DOHH2 (cell line): ENCODE results near the gene DOK6.
"Not testable (repeated sequence)": the region's sequence is repeated elsewhere in the genome, so short reads cannot be mapped to it uniquely, and the experiment has no call there.

Experiments
- H3F3A ChIP-seq: fragments of 200-600 bp; sonication (generic), shearing (Covaris generic); 2 replicates; pipeline ENCODE4 v1.6.0; 2016; ENCODE audit warnings: antibody characterized with exemption, mild to moderate bottlenecking; ENCODE audit not compliant: control insufficient read depth, insufficient read depth
- H3K27ac ChIP-seq: fragments of 200-600 bp; sonication (generic); 2 replicates; pipeline ENCODE4 v1.5.1; 2014; ENCODE audit warnings: low read depth, mild to moderate bottlenecking, low read length, moderate library complexity
- H3K27me3 ChIP-seq: fragments of 200-600 bp; sonication (generic); 2 replicates; pipeline ENCODE4 v1.6.1; 2014; ENCODE audit warnings: mild to moderate bottlenecking, low read length, mixed read lengths; ENCODE audit not compliant: control insufficient read depth
- H3K36me3 ChIP-seq: fragments of 200-600 bp; sonication (generic); 2 replicates; pipeline ENCODE4 v1.6.1; 2014; ENCODE audit warnings: mild to moderate bottlenecking, low read length, moderate library complexity, mixed read lengths; ENCODE audit not compliant: control insufficient read depth
- H3K4me1 ChIP-seq: fragments of 200-600 bp; sonication (generic); 2 replicates; pipeline ENCODE4 v1.6.1; 2014; ENCODE audit warnings: mild to moderate bottlenecking, low read length, mixed read lengths; ENCODE audit not compliant: control insufficient read depth
- H3K4me2 ChIP-seq: fragments of 200-600 bp; sonication (generic); 2 replicates; pipeline ENCODE4 v1.6.0; 2014; ENCODE audit warnings: mild to moderate bottlenecking, low read length, moderate library complexity
- H3K4me3 ChIP-seq: fragments of 200-600 bp; sonication (generic); 2 replicates; pipeline ENCODE4 v1.5.1; 2014; ENCODE audit warnings: mild to moderate bottlenecking, low read length, mixed read lengths
- H3K79me2 ChIP-seq: fragments of 200-600 bp; sonication (generic); 2 replicates; pipeline ENCODE4 v1.6.1; 2014; ENCODE audit warnings: mild to moderate bottlenecking, low read length, mixed read lengths; ENCODE audit not compliant: control insufficient read depth
- H3K9me2 ChIP-seq: fragments of 200-600 bp; sonication (generic); replicated peaks from 2 replicates; pipeline ENCODE4 v1.6.1; 2014; ENCODE audit warnings: mild to moderate bottlenecking, low read length, mixed read lengths; ENCODE audit not compliant: control insufficient read depth
- H3K9me3 ChIP-seq: fragments of 200-600 bp; sonication (generic); 2 replicates; pipeline ENCODE4 v1.6.1; 2014; ENCODE audit warnings: antibody characterized with exemption, low read length, mixed read lengths; ENCODE audit not compliant: control insufficient read depth, insufficient read depth
- H4K20me1 ChIP-seq: fragments of 200-600 bp; sonication (generic); 2 replicates; pipeline ENCODE4 v1.6.0; 2014; ENCODE audit warnings: low read depth, mild to moderate bottlenecking, antibody characterized with exemption, low read length, moderate library complexity; ENCODE audit not compliant: control insufficient read depth, insufficient read depth
- EZH2phosphoT487 ChIP-seq: fragments of 200-600 bp; sonication (generic); IDR thresholded peaks from 2 replicates; pipeline ENCODE4 v1.6.1; 2017; ENCODE audit warnings: borderline replicate concordance, mild to moderate bottlenecking, antibody characterized with exemption, low read length, moderate library complexity, mixed read lengths
- TF ChIP-seq, protein P1 (sequence below): fragments of 200-600 bp; sonication (generic); IDR thresholded peaks from one replicate; pipeline ENCODE4 v1.5.1; 2014; ENCODE audit warnings: antibody characterized with exemption, mild to moderate bottlenecking, low read depth, low read length; ENCODE audit not compliant: poor library complexity, severe bottlenecking

Gene DOK6

DNA sequence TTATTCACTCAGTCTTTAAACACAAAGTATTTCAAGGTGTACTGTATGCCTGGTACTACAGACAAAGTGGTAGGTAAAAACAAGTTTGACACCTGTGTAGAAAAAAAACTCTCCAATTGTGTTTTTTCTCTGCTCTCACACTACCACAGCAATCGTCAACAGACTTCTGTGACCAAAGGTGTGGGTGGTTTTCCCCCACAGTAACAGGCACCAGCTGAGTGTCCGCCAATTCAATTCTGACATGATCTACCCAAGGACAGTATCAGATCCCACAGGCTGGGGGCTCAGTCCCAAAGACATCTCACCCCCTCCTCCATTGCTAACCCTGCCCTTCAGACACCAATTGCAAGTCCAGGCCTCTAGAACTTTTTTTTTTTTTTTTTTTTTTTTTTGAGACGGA is 475.8 kb downstream of the DOK6 start:
- no peaks in the 10 kb centered on the region for H3F3A ChIP-seq
- no peaks in the 10 kb centered on the region for H4K20me1 ChIP-seq
- H3K27me3 ChIP-seq, result no peaks in the 10 kb centered on the region
- H3K4me3 ChIP-seq, result no peak overlapping the region
- H3K9me3 ChIP-seq, result no peaks in the 10 kb centered on the region
- H3K27ac ChIP-seq, result no peak overlapping the region
- H3K9me2 ChIP-seq, result no peaks in the 10 kb centered on the region
- no peaks in the 10 kb centered on the region for H3K79me2 ChIP-seq
- TF ChIP-seq, protein P1, sequence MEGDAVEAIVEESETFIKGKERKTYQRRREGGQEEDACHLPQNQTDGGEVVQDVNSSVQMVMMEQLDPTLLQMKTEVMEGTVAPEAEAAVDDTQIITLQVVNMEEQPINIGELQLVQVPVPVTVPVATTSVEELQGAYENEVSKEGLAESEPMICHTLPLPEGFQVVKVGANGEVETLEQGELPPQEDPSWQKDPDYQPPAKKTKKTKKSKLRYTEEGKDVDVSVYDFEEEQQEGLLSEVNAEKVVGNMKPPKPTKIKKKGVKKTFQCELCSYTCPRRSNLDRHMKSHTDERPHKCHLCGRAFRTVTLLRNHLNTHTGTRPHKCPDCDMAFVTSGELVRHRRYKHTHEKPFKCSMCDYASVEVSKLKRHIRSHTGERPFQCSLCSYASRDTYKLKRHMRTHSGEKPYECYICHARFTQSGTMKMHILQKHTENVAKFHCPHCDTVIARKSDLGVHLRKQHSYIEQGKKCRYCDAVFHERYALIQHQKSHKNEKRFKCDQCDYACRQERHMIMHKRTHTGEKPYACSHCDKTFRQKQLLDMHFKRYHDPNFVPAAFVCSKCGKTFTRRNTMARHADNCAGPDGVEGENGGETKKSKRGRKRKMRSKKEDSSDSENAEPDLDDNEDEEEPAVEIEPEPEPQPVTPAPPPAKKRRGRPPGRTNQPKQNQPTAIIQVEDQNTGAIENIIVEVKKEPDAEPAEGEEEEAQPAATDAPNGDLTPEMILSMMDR, result no peak
- no peak for TF ChIP-seq EZH2phosphoT487
- H3K4me1 ChIP-seq, result no peaks in the 10 kb centered on the region
- no peaks in the 10 kb centered on the region for H3K36me3 ChIP-seq
- H3K4me2 ChIP-seq, result no peak overlapping the region

- no peaks in the 10 kb centered on the region for H3K79me2 ChIP-seq
- H3K27ac ChIP-seq, result no peak overlapping the region
- peaks cover 4% of the 10 kb centered on the region; the same call in 1 of the 2 replicates for H3K4me1 ChIP-seq
- TF ChIP-seq, protein P1, result no peak
- TF ChIP-seq EZH2phosphoT487, result no peak
- H3K27me3 ChIP-seq, result no peaks in the 10 kb centered on the region
- H3K4me3 ChIP-seq, result no peak overlapping the region
- H3K9me2 ChIP-seq, result no peaks in the 10 kb centered on the region
- H3K36me3 ChIP-seq, result no peaks in the 10 kb centered on the region
- no peaks in the 10 kb centered on the region for H4K20me1 ChIP-seq
- H3K4me2 ChIP-seq, result no peak overlapping the region
- no peaks in the 10 kb centered on the region for H3K9me3 ChIP-seq
- no peaks in the 10 kb centered on the region for H3F3A ChIP-seq
Measured at GRCh38 chr18:69878213-69878933, 477.7 kb downstream of the DOK6 start.

DNA sequence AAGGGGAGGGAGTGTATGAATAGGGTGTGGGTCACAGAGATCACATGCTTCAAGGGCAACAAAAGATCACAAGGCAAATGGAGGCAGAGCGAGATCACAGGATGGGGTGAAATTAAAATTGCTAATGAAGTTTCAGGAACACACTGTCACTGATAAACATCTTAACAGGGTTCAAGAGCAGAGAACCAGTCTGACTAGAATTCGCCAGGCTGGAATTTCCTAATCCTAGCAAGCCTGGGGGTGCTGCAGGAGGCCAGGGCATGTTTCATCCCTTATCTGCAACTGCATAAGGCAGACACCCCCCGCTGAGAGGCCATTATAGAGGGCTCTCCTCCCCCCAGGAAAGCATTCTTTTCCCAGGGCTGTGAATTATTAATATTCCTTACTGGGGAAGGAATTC is 478.4 kb downstream of the DOK6 start:
- H3K4me3 ChIP-seq, H4K20me1 ChIP-seq, H3K9me3 ChIP-seq, H3K27ac ChIP-seq, H3K27me3 ChIP-seq, H3K9me2 ChIP-seq, H3F3A ChIP-seq, H3K4me2 ChIP-seq, H3K4me1 ChIP-seq, H3K36me3 ChIP-seq, H3K79me2 ChIP-seq: not testable (repeated sequence)

GRCh38 chr18:69880083-69880482 is 479.4 kb downstream of the DOK6 start:
- Histone ChIP-seq H3K27me3 (no peaks in the 10 kb centered on the region), H3K4me1 (peaks cover 4% of the 10 kb centered on the region; the same call in 1 of the 2 replicates)
- TF ChIP-seq EZH2phosphoT487, result no peak
- TF ChIP-seq, protein P1, result no peak

More at GRCh38 chr18:69880083-69880482, 479.4 kb downstream of the DOK6 start:
- Histone ChIP-seq H3K27ac (no peak overlapping the region), H3K79me2 (no peaks in the 10 kb centered on the region), H3K9me2 (no peaks in the 10 kb centered on the region), H3F3A (no peaks in the 10 kb centered on the region), H3K36me3 (no peaks in the 10 kb centered on the region), H3K4me3 (no peak overlapping the region), H3K4me2 (no peak overlapping the region), H3K9me3 (no peaks in the 10 kb centered on the region), H4K20me1 (no peaks in the 10 kb centered on the region)
